ENCODE data around the gene NT5M.

The NT5M gene

DNA sequence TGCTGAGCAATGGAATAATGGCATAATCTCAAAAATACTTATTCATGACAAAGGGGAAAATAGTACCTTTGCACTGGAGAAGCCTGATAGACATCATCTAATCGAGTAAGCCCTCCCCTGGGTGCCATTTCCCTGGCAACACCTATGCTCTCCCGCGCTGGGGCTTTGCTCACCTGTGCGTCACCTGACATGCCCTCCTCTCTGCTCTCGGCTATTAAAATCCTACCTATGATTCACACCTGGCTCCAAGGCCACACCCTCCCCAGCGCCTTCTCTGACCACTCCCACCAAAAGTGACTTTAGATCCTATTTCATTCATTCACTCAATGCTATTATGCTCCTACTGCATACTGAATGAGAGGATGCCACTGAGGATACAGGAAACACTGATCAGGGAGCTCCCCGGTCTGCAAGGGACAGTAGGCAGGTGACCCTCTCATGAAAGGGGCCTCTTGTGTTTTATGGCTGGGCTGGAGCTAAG is 83.9 kb downstream of the NT5M start:
- no peak overlapping the region for H3K23ac ChIP-seq (ENCODE audit: low read length)
- H3K4me1 ChIP-seq (ENCODE audit: control insufficient read depth, low read depth, low read length): no peaks in the 10 kb centered on the region
- no peaks in the 10 kb centered on the region for H3K79me1 ChIP-seq (ENCODE audit: low read length)
- no peak overlapping the region for H4K8ac ChIP-seq (ENCODE audit: low read depth, low read length)
- no CpG with 5 or more reads among the region's 7 CpGs for WGBS (ENCODE audit: extremely low coverage, insufficient coverage, low lambda C conversion rate)
- no peaks in the 10 kb centered on the region for H3K79me2 ChIP-seq (ENCODE audit: control insufficient read depth, insufficient read depth, low read length)
- no peak overlapping the region for H3K4me2 ChIP-seq (ENCODE audit: low read length)
- H3K27me3 ChIP-seq (ENCODE audit: insufficient read depth, low read length, poor library complexity): no peaks in the 10 kb centered on the region
- no peak overlapping the region for H3K18ac ChIP-seq (ENCODE audit: low read length)
- H2BK15ac ChIP-seq (replicated peaks; ENCODE audit: low read depth): no peak overlapping the region
- no peak overlapping the region for H3K9ac ChIP-seq (ENCODE audit: low read length)
- H2AK5ac ChIP-seq (ENCODE audit: low read length): no peak overlapping the region
- no peak overlapping the region for H4K5ac ChIP-seq (ENCODE audit: low read length)
- DNase-seq: no peak
- H3K4ac ChIP-seq (ENCODE audit: low read depth, low read length): no peak overlapping the region
- no peak overlapping the region for H2BK120ac ChIP-seq (ENCODE audit: low read depth, low read length)
- no peak overlapping the region for H3K27ac ChIP-seq (ENCODE audit: low read depth, low read length)
- H3K4me3 ChIP-seq (ENCODE audit: low read length): no peak overlapping the region
- no peak overlapping the region for H2BK5ac ChIP-seq (ENCODE audit: low read length)
- no peak overlapping the region for H3K56ac ChIP-seq (ENCODE audit: low read length)
- H3K36me3 ChIP-seq (ENCODE audit: control insufficient read depth, insufficient read depth, low read length): no peaks in the 10 kb centered on the region

DNA sequence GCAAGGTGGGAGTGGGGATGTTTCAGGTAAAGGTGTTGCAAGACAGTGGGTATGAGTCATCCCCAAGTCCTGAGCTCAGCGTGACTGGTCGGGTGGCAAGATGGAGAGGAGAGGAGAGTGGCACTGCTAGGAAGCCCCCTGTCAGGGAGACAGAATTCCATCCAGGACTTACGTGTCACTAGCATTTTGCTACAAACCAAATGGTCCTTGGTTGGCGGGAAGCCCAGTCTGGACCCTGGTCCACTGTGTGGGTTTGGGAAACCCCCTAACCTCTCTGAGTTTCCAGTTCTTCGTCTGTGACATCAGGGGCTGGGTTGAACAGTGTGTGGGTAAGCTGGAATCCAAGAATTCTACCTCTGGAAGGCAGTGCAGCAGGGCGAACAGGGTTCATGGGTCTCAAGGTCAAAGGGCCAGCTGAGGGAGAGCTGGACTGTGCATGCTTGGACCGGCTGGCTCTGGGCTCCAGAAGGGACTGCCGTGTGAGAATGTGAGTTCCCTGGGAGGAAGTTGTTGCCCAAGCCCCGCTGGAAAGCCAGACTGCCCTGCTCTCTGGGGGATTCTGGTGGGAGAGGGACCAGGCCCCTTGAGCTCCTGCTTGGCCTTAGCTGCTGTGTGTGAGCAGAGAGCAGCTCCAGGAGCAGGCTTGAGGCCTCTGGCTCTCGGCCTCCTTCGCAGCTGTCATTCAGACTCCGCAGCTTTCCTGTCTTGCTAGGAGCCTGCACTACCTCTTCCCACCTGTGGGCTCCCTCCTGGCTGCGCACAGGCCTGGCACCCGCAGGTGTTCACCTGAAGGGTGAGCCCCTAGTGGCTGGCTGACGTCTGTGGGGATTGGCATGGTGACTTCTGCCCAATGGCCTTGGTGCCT is 84.6 kb downstream of the NT5M start:
- Histone ChIP-seq H4K8ac (ENCODE audit: low read depth, low read length) (no peak overlapping the region), H2BK120ac (ENCODE audit: low read depth, low read length) (no peak overlapping the region), H3K9ac (ENCODE audit: low read length) (no peak overlapping the region), H3K4me1 (ENCODE audit: control insufficient read depth, low read depth, low read length) (no peaks in the 10 kb centered on the region), H2BK5ac (ENCODE audit: low read length) (no peak overlapping the region), H3K27ac (ENCODE audit: low read depth, low read length) (no peak overlapping the region), H3K27me3 (ENCODE audit: insufficient read depth, low read length, poor library complexity) (no peaks in the 10 kb centered on the region), H3K18ac (ENCODE audit: low read length) (no peak overlapping the region), H3K79me1 (ENCODE audit: low read length) (no peaks in the 10 kb centered on the region), H3K23ac (ENCODE audit: low read length) (no peak overlapping the region), H3K4me3 (ENCODE audit: low read length) (no peak overlapping the region), H3K4ac (ENCODE audit: low read depth, low read length) (no peak overlapping the region), H3K4me2 (ENCODE audit: low read length) (no peak overlapping the region), H3K36me3 (ENCODE audit: control insufficient read depth, insufficient read depth, low read length) (no peaks in the 10 kb centered on the region), H3K79me2 (ENCODE audit: control insufficient read depth, insufficient read depth, low read length) (no peaks in the 10 kb centered on the region), H4K5ac (ENCODE audit: low read length) (no peak overlapping the region), H2AK5ac (ENCODE audit: low read length) (no peak overlapping the region), H2BK15ac (replicated peaks; ENCODE audit: low read depth) (no peak overlapping the region), H3K56ac (ENCODE audit: low read length) (no peak overlapping the region)
- WGBS (ENCODE audit: extremely low coverage, insufficient coverage, low lambda C conversion rate): no CpG with 5 or more reads among the region's 15 CpGs
- peak; percentile 78 for DNase-seq

DNA sequence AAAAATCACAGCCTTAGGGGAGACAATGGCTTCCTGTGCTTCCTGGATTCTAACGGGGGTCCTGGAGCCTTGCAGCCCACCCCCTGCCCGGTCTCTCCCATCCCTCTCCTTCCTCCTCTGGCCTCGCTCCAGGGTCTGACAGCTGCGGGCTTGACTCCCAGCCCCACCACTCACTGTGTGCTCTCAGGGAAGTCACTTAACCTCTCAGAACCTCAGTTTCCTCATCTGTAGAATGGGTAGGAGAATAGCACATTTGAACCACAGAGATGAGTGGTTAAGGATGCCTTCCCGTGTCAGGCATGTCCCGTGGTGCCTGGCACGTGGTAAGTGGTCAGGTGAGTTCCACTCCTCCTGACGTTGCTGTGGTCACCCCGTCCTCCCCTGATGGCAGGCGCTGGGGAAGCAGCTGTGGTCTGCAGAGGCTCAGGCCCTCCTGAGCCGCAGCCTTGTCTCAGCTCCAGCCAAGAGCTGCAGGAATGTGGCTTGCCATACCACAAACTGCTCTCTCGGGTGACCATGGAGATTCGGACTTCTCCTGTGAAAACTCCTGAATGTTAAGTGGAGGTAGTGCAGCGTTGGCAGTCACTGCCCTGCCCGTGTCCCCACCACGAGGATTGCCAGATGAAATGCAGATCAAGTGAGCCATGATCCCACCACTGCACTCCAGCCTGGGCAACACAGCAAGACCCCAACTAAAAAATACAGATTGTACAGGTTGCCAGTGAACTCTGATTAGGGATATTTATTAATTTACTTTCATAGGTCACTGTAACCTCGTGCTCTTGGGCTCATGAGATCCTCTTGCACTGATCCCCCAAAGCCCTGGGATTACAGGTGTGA is 85.7 kb downstream of the NT5M start:
- Histone ChIP-seq H3K27ac (ENCODE audit: low read depth, low read length) (no peak overlapping the region), H3K4me3 (ENCODE audit: low read length) (no peak overlapping the region), H3K27me3 (ENCODE audit: insufficient read depth, low read length, poor library complexity) (no peaks in the 10 kb centered on the region), H3K4me2 (ENCODE audit: low read length) (no peak overlapping the region), H2BK120ac (ENCODE audit: low read depth, low read length) (no peak overlapping the region), H2BK15ac (replicated peaks; ENCODE audit: low read depth) (no peak overlapping the region), H3K23ac (ENCODE audit: low read length) (no peak overlapping the region), H3K79me1 (ENCODE audit: low read length) (no peaks in the 10 kb centered on the region), H3K36me3 (ENCODE audit: control insufficient read depth, insufficient read depth, low read length) (no peaks in the 10 kb centered on the region), H3K56ac (ENCODE audit: low read length) (no peak overlapping the region), H2BK5ac (ENCODE audit: low read length) (no peak overlapping the region), H4K5ac (ENCODE audit: low read length) (no peak overlapping the region), H3K4me1 (ENCODE audit: control insufficient read depth, low read depth, low read length) (no peaks in the 10 kb centered on the region), H3K18ac (ENCODE audit: low read length) (no peak overlapping the region), H3K9ac (ENCODE audit: low read length) (no peak overlapping the region), H3K4ac (ENCODE audit: low read depth, low read length) (no peak overlapping the region), H4K8ac (ENCODE audit: low read depth, low read length) (no peak overlapping the region), H3K79me2 (ENCODE audit: control insufficient read depth, insufficient read depth, low read length) (no peaks in the 10 kb centered on the region), H2AK5ac (ENCODE audit: low read length) (no peak overlapping the region)
- WGBS (ENCODE audit: extremely low coverage, insufficient coverage, low lambda C conversion rate): no CpG with 5 or more reads among the region's 17 CpGs
- DNase-seq: no peak

DNA sequence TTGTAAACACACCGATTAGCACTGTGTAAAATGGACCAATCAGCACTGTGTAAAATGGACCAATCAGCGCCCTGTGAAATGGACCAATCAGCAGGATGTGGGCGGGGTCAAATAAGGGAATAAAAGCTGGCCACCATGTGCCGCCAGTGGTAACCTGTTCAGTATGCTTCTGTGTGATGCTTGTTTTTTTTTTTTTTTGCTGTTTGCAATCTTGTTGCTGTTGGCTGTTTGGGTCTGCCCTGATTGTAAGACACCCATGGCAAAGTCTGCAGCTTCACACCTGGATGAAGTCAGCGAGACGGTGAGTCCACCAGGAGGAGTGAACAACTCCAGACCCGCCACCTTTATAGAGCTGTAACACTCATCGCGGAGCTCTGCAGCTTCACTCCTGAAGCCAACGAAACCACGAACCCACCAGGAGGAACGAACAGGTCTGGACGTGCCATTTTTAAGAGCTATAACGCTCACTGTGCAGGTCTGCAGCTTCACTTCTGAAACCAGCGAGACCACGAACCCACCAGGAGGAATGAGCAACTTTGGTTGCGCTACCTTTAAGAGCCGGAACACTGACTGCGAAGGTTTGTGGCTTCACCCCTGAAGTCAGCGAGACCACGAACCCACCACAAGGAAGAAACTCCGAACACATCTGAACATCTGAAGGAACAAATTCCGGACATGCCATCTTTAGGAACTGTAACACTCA is 88.6 kb downstream of the NT5M start:
- Histone ChIP-seq H3K4me3 (ENCODE audit: low read length) (no peak overlapping the region), H4K8ac (ENCODE audit: low read depth, low read length) (no peak overlapping the region), H3K4me2 (ENCODE audit: low read length) (no peak overlapping the region), H2BK5ac (ENCODE audit: low read length) (no peak overlapping the region), H3K23ac (ENCODE audit: low read length) (no peak overlapping the region), H3K79me1 (ENCODE audit: low read length) (no peaks in the 10 kb centered on the region), H3K27ac (ENCODE audit: low read depth, low read length) (no peak overlapping the region), H3K36me3 (ENCODE audit: control insufficient read depth, insufficient read depth, low read length) (no peaks in the 10 kb centered on the region), H4K5ac (ENCODE audit: low read length) (no peak overlapping the region), H3K4ac (ENCODE audit: low read depth, low read length) (no peak overlapping the region), H3K9ac (ENCODE audit: low read length) (no peak overlapping the region), H3K79me2 (ENCODE audit: control insufficient read depth, insufficient read depth, low read length) (no peaks in the 10 kb centered on the region), H2BK120ac (ENCODE audit: low read depth, low read length) (no peak overlapping the region), H3K56ac (ENCODE audit: low read length) (no peak overlapping the region), H3K18ac (ENCODE audit: low read length) (no peak overlapping the region), H3K4me1 (ENCODE audit: control insufficient read depth, low read depth, low read length) (no peaks in the 10 kb centered on the region), H2AK5ac (ENCODE audit: low read length) (no peak overlapping the region), H2BK15ac (replicated peaks; ENCODE audit: low read depth) (no peak overlapping the region), H3K27me3 (ENCODE audit: insufficient read depth, low read length, poor library complexity) (no peaks in the 10 kb centered on the region)
- WGBS (ENCODE audit: extremely low coverage, insufficient coverage, low lambda C conversion rate): no CpG with 5 or more reads among the region's 23 CpGs
- no peak for DNase-seq

DNA sequence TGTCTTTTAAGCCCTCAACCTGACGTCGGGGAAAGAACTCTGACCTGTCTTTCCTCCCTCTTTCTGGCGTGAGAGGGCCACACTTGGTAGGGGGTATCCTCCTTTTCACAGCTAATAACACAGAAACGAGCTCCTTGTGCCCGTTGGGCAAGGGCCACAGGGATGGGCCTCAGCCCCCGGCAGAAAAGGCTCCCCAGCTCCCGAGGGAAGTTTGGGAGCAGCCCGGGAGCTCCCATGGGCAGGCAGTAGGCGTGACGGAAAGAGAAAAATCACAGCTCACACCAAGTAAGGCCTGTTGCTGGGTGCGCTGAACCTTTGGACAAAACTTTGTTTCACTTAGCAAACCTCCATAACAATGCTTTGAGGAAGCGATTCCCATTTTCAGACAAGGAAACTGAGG is 90.8 kb downstream of the NT5M start:
- no peak overlapping the region for H3K18ac ChIP-seq (ENCODE audit: low read length)
- no peak overlapping the region for H3K4ac ChIP-seq (ENCODE audit: low read depth, low read length)
- H2BK15ac ChIP-seq (replicated peaks; ENCODE audit: low read depth): no peak overlapping the region
- no peaks in the 10 kb centered on the region for H3K79me2 ChIP-seq (ENCODE audit: control insufficient read depth, insufficient read depth, low read length)
- H4K8ac ChIP-seq (ENCODE audit: low read depth, low read length): no peak overlapping the region
- no peaks in the 10 kb centered on the region for H3K4me1 ChIP-seq (ENCODE audit: control insufficient read depth, low read depth, low read length)
- H3K23ac ChIP-seq (ENCODE audit: low read length): no peak overlapping the region
- H3K56ac ChIP-seq (ENCODE audit: low read length): no peak overlapping the region
- H2BK120ac ChIP-seq (ENCODE audit: low read depth, low read length): no peak overlapping the region
- H3K4me2 ChIP-seq (ENCODE audit: low read length): no peak overlapping the region
- H2BK5ac ChIP-seq (ENCODE audit: low read length): no peak overlapping the region
- H3K79me1 ChIP-seq (ENCODE audit: low read length): no peaks in the 10 kb centered on the region
- H4K5ac ChIP-seq (ENCODE audit: low read length): no peak overlapping the region
- no peak for DNase-seq
- no peak overlapping the region for H2AK5ac ChIP-seq (ENCODE audit: low read length)
- H3K36me3 ChIP-seq (ENCODE audit: control insufficient read depth, insufficient read depth, low read length): no peaks in the 10 kb centered on the region
- no peaks in the 10 kb centered on the region for H3K27me3 ChIP-seq (ENCODE audit: insufficient read depth, low read length, poor library complexity)
- no peak overlapping the region for H3K4me3 ChIP-seq (ENCODE audit: low read length)
- no peak overlapping the region for H3K27ac ChIP-seq (ENCODE audit: low read depth, low read length)
- no CpG with 5 or more reads among the region's 12 CpGs for WGBS (ENCODE audit: extremely low coverage, insufficient coverage, low lambda C conversion rate)
- no peak overlapping the region for H3K9ac ChIP-seq (ENCODE audit: low read length)
